ENCODE measurements around the gene SYCE3. TPM values are rescaled to one million over a fixed set of nuclear protein-coding genes. Genes with fewer than 3 reads are reported as not detected.

The SYCE3 gene
- total RNA-seq (2022; extraction: Qiagen RNA extraction; ENCODE audit: low read depth): 0.30 to 0.80 TPM (median 0.40 TPM) in 4 of 5 replicates, not detected in the other

GRCh38 chr22:50562523-50563412, at the start of gene SYCE3:
TSS of gene SYCE3 (minus strand) at chr22:50562919. CDS start at chr22:50556405, 6,514 bp downstream.

GRCh38 chr22:50600538-50600937, 37.8 kb upstream of the SYCE3 start, which contains the start of gene MAPK8IP2:
TSS of gene MAPK8IP2 (plus strand) at chr22:50600793. CDS start at chr22:50600819, 26 bp downstream.

GRCh38 chr22:50582493-50583293, 20.0 kb upstream of the SYCE3 start, which contains the start of gene CHKB:
TSS of gene CHKB (minus strand) at chr22:50582849. CDS start at chr22:50582781, 68 bp downstream.

GRCh38 chr22:50577987-50578775, 15.5 kb upstream of the SYCE3 start, which contains the start of gene CPT1B:
TSS of gene CPT1B (minus strand) at chr22:50578427. CDS start at chr22:50577915, 512 bp downstream.

GRCh38 chr22:50545522-50546325, 17.0 kb downstream of the SYCE3 start, which contains the start of gene KLHDC7B:
TSS of gene KLHDC7B (plus strand) at chr22:50545899. CDS start at chr22:50546244, 345 bp downstream.

GRCh38 chr22:50529897-50530579, 32.7 kb downstream of the SYCE3 start, which contains the start of gene TYMP:
TSS of gene TYMP (minus strand) at chr22:50530012. CDS start at chr22:50529709, 303 bp downstream.

GRCh38 chr22:50525104-50525857, 37.4 kb downstream of the SYCE3 start, which contains the start of gene SCO2:
TSS of gene SCO2 (minus strand) at chr22:50525598. CDS start at chr22:50524411, 1,187 bp downstream.

GRCh38 chr22:50507991-50508884, 54.5 kb downstream of the SYCE3 start, which contains the start of gene NCAPH2:
TSS of gene NCAPH2 (plus strand) at chr22:50508224. CDS start at chr22:50508338, 114 bp downstream.

GRCh38 chr22:50507421-50507990, 55.2 kb downstream of the SYCE3 start, which contains the start of gene LMF2:
TSS of gene LMF2 (minus strand) at chr22:50507702. CDS start at chr22:50507675, 27 bp downstream.

Other genes with a start within 250 kb of the SYCE3 start
- gene DENND6B, start 235.9 kb downstream of the SYCE3 start, total RNA-seq (2022; extraction: Qiagen RNA extraction; ENCODE audit: low read depth): 1.9 to 3.2 TPM (median 3.0 TPM) in 5 replicates
- 10.0 to 15.2 TPM (median 12.7 TPM) in 5 replicates for gene PPP6R2, start 219.6 kb downstream of the SYCE3 start, total RNA-seq (2022; extraction: Qiagen RNA extraction; ENCODE audit: low read depth)
- gene SBF1, start 87.9 kb downstream of the SYCE3 start, total RNA-seq (2022; extraction: Qiagen RNA extraction; ENCODE audit: low read depth): 18.1 to 29.4 TPM (median 23.4 TPM) in 5 replicates
- gene ADM2, start 81.4 kb downstream of the SYCE3 start, total RNA-seq (2022; extraction: Qiagen RNA extraction; ENCODE audit: low read depth): 0.41 to 0.73 TPM (median 0.58 TPM) in 5 replicates
- 0.09 to 0.14 TPM in 2 of 5 replicates, not detected in the others for gene MIOX, start 76.1 kb downstream of the SYCE3 start, total RNA-seq (2022; extraction: Qiagen RNA extraction; ENCODE audit: low read depth)
- gene LMF2, start 55.2 kb downstream of the SYCE3 start, total RNA-seq (2022; extraction: Qiagen RNA extraction; ENCODE audit: low read depth): 34.0 to 51.8 TPM (median 43.2 TPM) in 5 replicates
- 34.1 to 42.1 TPM (median 37.3 TPM) in 5 replicates for gene NCAPH2, start 54.7 kb downstream of the SYCE3 start, total RNA-seq (2022; extraction: Qiagen RNA extraction; ENCODE audit: low read depth)
- gene SCO2, start 37.3 kb downstream of the SYCE3 start, total RNA-seq (2022; extraction: Qiagen RNA extraction; ENCODE audit: low read depth): 2.6 to 8.0 TPM (median 5.4 TPM) in 5 replicates
- gene TYMP, start 32.9 kb downstream of the SYCE3 start, total RNA-seq (2022; extraction: Qiagen RNA extraction; ENCODE audit: low read depth): 9.5 to 19.2 TPM (median 17.9 TPM) in 5 replicates
- 0.02 to 0.05 TPM (median 0.05 TPM) in 3 of 5 replicates, not detected in the others for gene KLHDC7B, start 17.0 kb downstream of the SYCE3 start, total RNA-seq (2022; extraction: Qiagen RNA extraction; ENCODE audit: low read depth)
- 7.4 to 17.3 TPM (median 15.7 TPM) in 5 replicates for gene CPT1B, start 15.5 kb upstream of the SYCE3 start, total RNA-seq (2022; extraction: Qiagen RNA extraction; ENCODE audit: low read depth)
- 13.0 to 21.1 TPM (median 20.6 TPM) in 5 replicates for gene CHKB, start 19.9 kb upstream of the SYCE3 start, total RNA-seq (2022; extraction: Qiagen RNA extraction; ENCODE audit: low read depth)
- gene MAPK8IP2, start 37.9 kb upstream of the SYCE3 start, total RNA-seq (2022; extraction: Qiagen RNA extraction; ENCODE audit: low read depth): 2.4 to 4.3 TPM (median 3.7 TPM) in 5 replicates
- gene ARSA, start 65.2 kb upstream of the SYCE3 start, total RNA-seq (2022; extraction: Qiagen RNA extraction; ENCODE audit: low read depth): 19.5 to 24.0 TPM (median 21.0 TPM) in 5 replicates
- gene SHANK3, start 109.9 kb upstream of the SYCE3 start, total RNA-seq (2022; extraction: Qiagen RNA extraction; ENCODE audit: low read depth): 2.6 to 5.4 TPM (median 4.1 TPM) in 5 replicates
- 0.06 TPM in 2 of 5 replicates, not detected in the others for gene ACR, start 175.3 kb upstream of the SYCE3 start, total RNA-seq (2022; extraction: Qiagen RNA extraction; ENCODE audit: low read depth)
- gene RABL2B, start 220.7 kb upstream of the SYCE3 start, total RNA-seq (2022; extraction: Qiagen RNA extraction; ENCODE audit: low read depth): 14.9 to 22.7 TPM (median 21.8 TPM) in 5 replicates

Measured in A549 treated with DMSO at 1 μM for 4 hours (cell line).